ENCODE measurements around the gene RPL3.
A peak's percentile ranks its signal among the peaks of the same experiment; 100 is the strongest.

The RPL3 gene

GRCh38 chr22:39319284-39320022 lies at the start of gene RPL3:
TSS of gene RPL3 (minus strand) at chr22:39319623. CDS start at chr22:39319597, 26 bp downstream.
- Histone ChIP-seq H3K27ac (ENCODE audit: low read length) (peak within 1 kb of the TSS; percentile 95), H3K9ac (ENCODE audit: low read depth, low read length) (peak within 1 kb of the TSS; percentile 99), H3K4me1 (ENCODE audit: insufficient read depth, low read length) (peaks cover 16% of the 10 kb centered on the region; the same call in 1 of the 2 replicates), H3K36me3 (ENCODE audit: insufficient read depth, low read depth, low read length) (peaks cover 48% of the 10 kb centered on the region), H3K4me3 (ENCODE audit: low read length) (peak within 1 kb of the TSS; percentile 99), H3K27me3 (ENCODE audit: insufficient read depth, low read length) (no peaks in the 10 kb centered on the region), H3K9me3 (ENCODE audit: insufficient read depth, low read depth, low read length) (no peaks in the 10 kb centered on the region)

DNA sequence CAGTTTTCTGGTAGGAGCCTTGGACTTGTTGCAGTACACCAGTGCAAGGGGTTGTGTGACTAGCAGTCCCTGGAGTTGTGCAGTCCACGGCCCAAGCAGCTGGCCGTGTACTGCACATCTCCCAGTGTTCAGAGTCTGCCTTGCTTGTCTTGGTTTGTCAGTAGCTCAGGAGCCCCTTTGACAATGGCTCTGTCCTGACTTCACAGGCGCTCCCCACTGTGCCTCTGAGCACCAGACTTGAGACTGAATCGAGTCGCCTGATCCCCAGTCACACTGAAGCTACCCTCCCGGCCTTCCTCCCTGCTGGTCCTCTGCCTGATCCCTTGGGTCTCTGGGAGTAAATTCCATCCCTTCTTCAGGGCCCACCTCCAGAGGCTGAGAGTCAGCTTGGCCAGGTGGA lies 49.8 kb upstream of the RPL3 start:
- Histone ChIP-seq H3K4me1 (ENCODE audit: insufficient read depth, low read length) (no peaks in the 10 kb centered on the region), H3K9ac (ENCODE audit: low read depth, low read length) (no peak overlapping the region)

DNA sequence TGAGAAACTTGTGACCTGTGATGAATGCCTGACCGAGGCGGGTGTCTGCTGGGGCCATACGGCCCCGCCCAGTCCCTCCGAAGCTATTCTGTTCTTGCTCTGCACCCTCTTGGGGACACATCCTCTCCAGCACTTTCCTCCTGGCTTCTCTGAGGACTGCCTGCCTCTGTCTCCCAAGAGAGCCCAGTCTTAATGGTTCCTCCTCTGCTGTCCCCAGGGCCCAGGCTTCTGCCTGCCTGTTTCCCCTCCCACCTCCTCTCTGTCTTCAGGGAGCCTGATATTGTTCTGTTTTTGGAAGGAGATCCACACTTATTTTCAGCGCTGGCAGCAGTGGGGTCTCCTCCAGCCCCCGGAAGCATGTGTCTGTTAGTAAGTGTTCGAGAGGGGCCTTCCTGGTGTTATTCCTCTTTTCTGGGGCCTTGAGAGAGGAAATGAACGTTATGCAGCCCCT lies 49.1 kb upstream of the RPL3 start:
- Histone ChIP-seq H3K27ac (ENCODE audit: low read length) (no peak overlapping the region), H3K36me3 (ENCODE audit: insufficient read depth, low read depth, low read length) (no peaks in the 10 kb centered on the region), H3K4me1 (ENCODE audit: insufficient read depth, low read length) (no peaks in the 10 kb centered on the region), H3K9ac (ENCODE audit: low read depth, low read length) (no peak overlapping the region), H3K27me3 (ENCODE audit: insufficient read depth, low read length) (no peaks in the 10 kb centered on the region), H3K9me3 (ENCODE audit: insufficient read depth, low read depth, low read length) (no peaks in the 10 kb centered on the region), H3K4me3 (ENCODE audit: low read length) (no peak overlapping the region)

More for the DNA sequence above, 49.8 kb upstream of the RPL3 start:
- H3K27ac ChIP-seq (ENCODE audit: low read length), result no peak overlapping the region
- H3K9me3 ChIP-seq (ENCODE audit: insufficient read depth, low read depth, low read length), result no peaks in the 10 kb centered on the region
- H3K36me3 ChIP-seq (ENCODE audit: insufficient read depth, low read depth, low read length), result no peaks in the 10 kb centered on the region
- H3K27me3 ChIP-seq (ENCODE audit: insufficient read depth, low read length), result no peaks in the 10 kb centered on the region
- no peak overlapping the region for H3K4me3 ChIP-seq (ENCODE audit: low read length)

DNA sequence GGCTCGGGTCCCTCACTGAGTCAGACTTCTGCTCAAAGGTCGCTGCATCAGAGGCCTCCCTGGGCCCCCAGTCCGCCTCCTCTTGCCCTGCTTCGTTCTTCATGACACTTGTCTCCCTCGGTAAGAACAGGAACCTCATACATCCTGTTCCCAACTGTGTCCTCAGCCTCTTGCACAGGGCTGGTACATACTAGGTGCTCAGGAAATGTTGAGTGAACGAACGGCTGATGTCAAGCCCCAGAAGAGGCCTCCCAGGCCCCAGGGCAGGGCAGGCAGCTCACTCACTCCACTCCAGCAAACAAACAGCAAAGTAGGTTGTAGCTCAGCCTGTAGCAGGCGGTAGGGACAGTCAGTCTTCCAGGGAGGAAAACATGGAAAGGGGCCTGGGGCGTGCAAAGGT lies 47.6 kb upstream of the RPL3 start:
- Histone ChIP-seq H3K4me3 (ENCODE audit: low read length) (no peak overlapping the region), H3K9ac (ENCODE audit: low read depth, low read length) (no peak overlapping the region), H3K9me3 (ENCODE audit: insufficient read depth, low read depth, low read length) (no peaks in the 10 kb centered on the region), H3K27me3 (ENCODE audit: insufficient read depth, low read length) (no peaks in the 10 kb centered on the region), H3K27ac (ENCODE audit: low read length) (no peak overlapping the region), H3K4me1 (ENCODE audit: insufficient read depth, low read length) (peaks cover 9% of the 10 kb centered on the region; the same call in 1 of the 2 replicates), H3K36me3 (ENCODE audit: insufficient read depth, low read depth, low read length) (no peaks in the 10 kb centered on the region)

GRCh38 chr22:39365492-39365780 lies 46.0 kb upstream of the RPL3 start:
- H3K9ac ChIP-seq (ENCODE audit: low read depth, low read length), result no peak overlapping the region

GRCh38 chr22:39364714-39365491 lies 45.5 kb upstream of the RPL3 start:
- Histone ChIP-seq H3K27me3 (ENCODE audit: insufficient read depth, low read length) (no peaks in the 10 kb centered on the region), H3K9me3 (ENCODE audit: insufficient read depth, low read depth, low read length) (no peaks in the 10 kb centered on the region), H3K36me3 (ENCODE audit: insufficient read depth, low read depth, low read length) (no peaks in the 10 kb centered on the region), H3K27ac (ENCODE audit: low read length) (no peak overlapping the region), H3K9ac (ENCODE audit: low read depth, low read length) (no peak overlapping the region), H3K4me1 (ENCODE audit: insufficient read depth, low read length) (peaks cover 19% of the 10 kb centered on the region; the same call in 1 of the 2 replicates), H3K4me3 (ENCODE audit: low read length) (no peak overlapping the region)

More at GRCh38 chr22:39365492-39365780, 46.0 kb upstream of the RPL3 start:
- H3K4me1 ChIP-seq (ENCODE audit: insufficient read depth, low read length), result peaks cover 18% of the 10 kb centered on the region; the same call in 1 of the 2 replicates
- no peaks in the 10 kb centered on the region for H3K27me3 ChIP-seq (ENCODE audit: insufficient read depth, low read length)
- no peak overlapping the region for H3K4me3 ChIP-seq (ENCODE audit: low read length)
- no peaks in the 10 kb centered on the region for H3K9me3 ChIP-seq (ENCODE audit: insufficient read depth, low read depth, low read length)
- H3K36me3 ChIP-seq (ENCODE audit: insufficient read depth, low read depth, low read length), result no peaks in the 10 kb centered on the region
- no peak overlapping the region for H3K27ac ChIP-seq (ENCODE audit: low read length)

- H3K4me1 ChIP-seq (ENCODE audit: insufficient read depth, low read length), result peaks cover 19% of the 10 kb centered on the region; the same call in 1 of the 2 replicates
- no peaks in the 10 kb centered on the region for H3K9me3 ChIP-seq (ENCODE audit: insufficient read depth, low read depth, low read length)
- H3K27me3 ChIP-seq (ENCODE audit: insufficient read depth, low read length), result no peaks in the 10 kb centered on the region
- no peak overlapping the region for H3K27ac ChIP-seq (ENCODE audit: low read length)
- no peaks in the 10 kb centered on the region for H3K36me3 ChIP-seq (ENCODE audit: insufficient read depth, low read depth, low read length)
- H3K9ac ChIP-seq (ENCODE audit: low read depth, low read length), result no peak overlapping the region
- H3K4me3 ChIP-seq (ENCODE audit: low read length), result no peak overlapping the region
These were observed 44.5 kb upstream of the RPL3 start for GRCh38 chr22:39363751-39364515.

DNA sequence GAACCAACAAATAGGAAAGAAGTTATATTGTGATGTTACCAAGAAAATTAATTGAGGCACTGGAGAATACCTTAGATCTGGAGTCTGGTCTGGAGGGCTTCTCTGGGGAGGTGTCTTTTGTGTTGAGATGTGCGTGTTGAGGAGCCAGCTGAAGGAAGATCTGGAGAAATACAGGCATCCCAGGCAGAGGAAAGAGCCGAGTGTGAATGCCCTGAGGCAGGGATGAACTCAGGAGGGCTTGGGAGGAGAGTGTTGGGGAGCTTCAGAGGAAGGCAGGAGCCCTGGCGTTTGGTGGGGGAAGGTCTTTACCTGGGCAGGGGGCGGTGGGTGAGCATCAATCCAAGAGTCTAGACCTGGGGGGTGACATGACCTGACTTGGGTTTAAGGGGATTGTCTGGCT lies 43.5 kb upstream of the RPL3 start:
- no peaks in the 10 kb centered on the region for H3K36me3 ChIP-seq (ENCODE audit: insufficient read depth, low read depth, low read length)
- peak overlapping the region; percentile 70; the same call in 1 of the 2 replicates for H3K9ac ChIP-seq (ENCODE audit: low read depth, low read length)
- no peaks in the 10 kb centered on the region for H3K27me3 ChIP-seq (ENCODE audit: insufficient read depth, low read length)
- H3K27ac ChIP-seq (ENCODE audit: low read length), result peak overlapping the region; percentile 36
- no peak overlapping the region for H3K4me3 ChIP-seq (ENCODE audit: low read length)
- no peaks in the 10 kb centered on the region for H3K9me3 ChIP-seq (ENCODE audit: insufficient read depth, low read depth, low read length)
- H3K4me1 ChIP-seq (ENCODE audit: insufficient read depth, low read length), result peaks cover 19% of the 10 kb centered on the region; the same call in 1 of the 2 replicates

- Histone ChIP-seq H3K4me1 (ENCODE audit: insufficient read depth, low read length) (peaks cover 19% of the 10 kb centered on the region; the same call in 1 of the 2 replicates), H3K4me3 (ENCODE audit: low read length) (no peak overlapping the region), H3K9ac (ENCODE audit: low read depth, low read length) (peak overlapping the region; percentile 70; the same call in 1 of the 2 replicates), H3K36me3 (ENCODE audit: insufficient read depth, low read depth, low read length) (no peaks in the 10 kb centered on the region), H3K27me3 (ENCODE audit: insufficient read depth, low read length) (no peaks in the 10 kb centered on the region), H3K27ac (ENCODE audit: low read length) (peak overlapping the region; percentile 36), H3K9me3 (ENCODE audit: insufficient read depth, low read depth, low read length) (no peaks in the 10 kb centered on the region)
These were observed 42.8 kb upstream of the RPL3 start for GRCh38 chr22:39362271-39362670.

- Histone ChIP-seq H3K4me3 (ENCODE audit: low read length) (no peak overlapping the region), H3K27ac (ENCODE audit: low read length) (no peak overlapping the region), H3K4me1 (ENCODE audit: insufficient read depth, low read length) (peaks cover 19% of the 10 kb centered on the region; the same call in 1 of the 2 replicates), H3K9me3 (ENCODE audit: insufficient read depth, low read depth, low read length) (no peaks in the 10 kb centered on the region), H3K9ac (ENCODE audit: low read depth, low read length) (peak overlapping the region; percentile 70; the same call in 1 of the 2 replicates), H3K27me3 (ENCODE audit: insufficient read depth, low read length) (no peaks in the 10 kb centered on the region), H3K36me3 (ENCODE audit: insufficient read depth, low read depth, low read length) (no peaks in the 10 kb centered on the region)
These were observed 42.1 kb upstream of the RPL3 start for GRCh38 chr22:39361496-39361895.

DNA sequence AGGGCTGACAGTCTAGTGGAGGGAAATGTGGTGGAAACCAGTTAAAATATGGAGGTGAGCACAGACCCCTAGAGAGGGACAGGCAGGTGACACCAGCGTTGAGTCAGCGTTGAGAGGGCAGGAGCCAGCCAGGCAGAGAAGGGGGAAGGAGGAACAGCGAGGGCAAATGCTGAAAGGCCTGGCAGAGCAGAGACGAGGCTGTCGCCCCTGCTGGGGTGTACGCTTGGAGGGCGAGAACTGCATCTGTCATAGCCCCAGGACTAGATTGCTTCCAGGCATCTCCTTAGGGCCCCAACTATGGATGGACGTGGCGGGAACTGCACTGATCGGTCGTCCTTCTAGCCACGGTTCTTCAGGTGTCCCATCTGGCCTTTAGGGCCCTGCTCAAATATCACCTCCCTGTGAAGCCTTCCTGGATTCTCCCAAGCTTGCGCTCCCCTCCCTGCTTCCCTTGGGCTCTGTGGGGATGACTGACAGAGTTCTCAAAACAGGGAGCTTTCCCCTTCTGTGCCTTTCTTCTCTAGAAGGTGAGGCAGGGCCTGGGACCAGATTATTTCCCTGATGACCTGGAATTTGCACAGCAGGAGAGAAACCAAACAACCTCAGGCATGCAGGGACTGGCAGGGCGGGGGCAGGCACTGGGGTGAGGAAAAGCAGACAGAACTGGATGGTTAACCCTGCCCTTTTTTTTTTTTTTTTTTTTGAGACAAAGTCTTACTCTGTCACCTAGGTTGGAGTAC lies 41.4 kb upstream of the RPL3 start:
- H3K27me3 ChIP-seq (ENCODE audit: insufficient read depth, low read length), result no peaks in the 10 kb centered on the region
- H3K36me3 ChIP-seq (ENCODE audit: insufficient read depth, low read depth, low read length), result no peaks in the 10 kb centered on the region
- peak overlapping the region; percentile 3; the same call in 1 of the 2 replicates for H3K9ac ChIP-seq (ENCODE audit: low read depth, low read length)
- H3K9me3 ChIP-seq (ENCODE audit: insufficient read depth, low read depth, low read length), result no peaks in the 10 kb centered on the region
- H3K4me3 ChIP-seq (ENCODE audit: low read length), result peak overlapping the region; percentile 3; the same call in 1 of the 2 replicates
- H3K4me1 ChIP-seq (ENCODE audit: insufficient read depth, low read length), result peaks cover 19% of the 10 kb centered on the region; the same call in 1 of the 2 replicates
- no peak overlapping the region for H3K27ac ChIP-seq (ENCODE audit: low read length)

All from iPS-20b (cell line).